Measurements from ENCODE around the gene FBP1. TPM values are rescaled to one million over a fixed set of nuclear protein-coding genes. Genes with fewer than 3 reads are reported as not detected.

The FBP1 gene
- total and polyA plus RNA-seq, 2 donors (not counting 3 experiments of a cell fraction or from before 2014, with no cell fraction given) = 2.5 to 3.8 TPM

GRCh38 chr9:94654165-94654894 is 15.0 kb upstream of the FBP1 start:
- Histone ChIP-seq H3K4me3 (replicated peaks in 1 of 3; ENCODE audit: insufficient read depth in 1 of 3, low read depth in 1 of 3, low read length in 3 of 3) (no peak overlapping the region), H3K9ac (replicated peaks; ENCODE audit: extremely low read depth, insufficient read depth, low read length) (no peak overlapping the region), H3K9me3 (replicated peaks; ENCODE audit: control insufficient read depth, insufficient read depth, low read length) (no peaks in the 10 kb centered on the region), H3K27me3 (ENCODE audit: control insufficient read depth in 2 of 2, insufficient read depth in 2 of 2, low read length in 2 of 2) (peaks cover 8 to 12% of the 10 kb centered on the region in 2 experiments), H3K9me1 (replicated peaks; ENCODE audit: control insufficient read depth, extremely low read depth, insufficient read depth, low read length) (no peaks in the 10 kb centered on the region), H3K79me2 (ENCODE audit: control insufficient read depth, insufficient read depth, low read length) (no peaks in the 10 kb centered on the region), H3K36me3 (ENCODE audit: control insufficient read depth in 2 of 2, extremely low read depth in 1 of 2, insufficient read depth in 2 of 2, low read length in 2 of 2) (no peaks in the 10 kb centered on the region), H4K20me1 (replicated peaks; ENCODE audit: control insufficient read depth, extremely low read depth, insufficient read depth, low read length) (no peaks in the 10 kb centered on the region), H2AFZ (ENCODE audit: low read depth, low read length) (no peak overlapping the region), H3K4me2 (ENCODE audit: insufficient read depth, low read length) (no peak overlapping the region), H3K4me1 (ENCODE audit: control insufficient read depth, extremely low read depth, insufficient read depth, low read length) (no peaks in the 10 kb centered on the region), H3K27ac (ENCODE audit: insufficient read depth, low read depth, low read length) (no peak overlapping the region)
- dilution Hi-C loops (cut with MboI; ENCODE audit: extremely low pct_ligation_motif_present, low sequenced_read_pairs) = loop anchor here (25.0 kb wide), 1 partner anchor 483 kb away; no protein-coding TSS in a partner anchor
- POLR2A ChIA-PET = no interaction called here
- intact Hi-C loops (cut with micrococcal nuclease) = no loop called here
- FAIRE-seq (no peak), DNase-seq (ENCODE audit: low read depth, low spot score) (no peak)
- no TSS peak for BruUV-seq (replicated peaks)
- CTCF ChIA-PET = interaction anchor here (0.8 kb wide), 1 partner anchor 14 kb away, joined by 3 read pairs; no protein-coding TSS in a partner anchor
- TF ChIP-seq POLR2AphosphoS5 (IDR thresholded peaks at IDR 0.05; ENCODE audit: insufficient read depth, low read depth, low read length) (no peak), POLR2A (IDR thresholded peaks at IDR 0.05; ENCODE audit: low read depth, low read length) (no peak), JUN (IDR thresholded peaks at IDR 0.05; ENCODE audit: borderline replicate concordance, insufficient read depth, insufficient read length, low read depth) (no peak), MAX (IDR thresholded peaks at IDR 0.05; ENCODE audit: insufficient read depth, insufficient read length) (no peak), CTCF (IDR thresholded peaks at IDR 0.05; ENCODE audit: extremely low read depth in 1 of 2, insufficient read depth in 1 of 2, low read depth in 1 of 2, low read length in 2 of 2) (no peak), MYC (IDR thresholded peaks at IDR 0.05; ENCODE audit: low read depth, low read length) (no peak), FOS (IDR thresholded peaks at IDR 0.05; ENCODE audit: borderline replicate concordance, insufficient read depth, low read length) (no peak), GATA2 (IDR thresholded peaks at IDR 0.05; ENCODE audit: insufficient read depth, insufficient read length, low read depth, low read length) (no peak), EZH2 (IDR thresholded peaks at IDR 0.05; ENCODE audit: borderline replicate concordance, low read depth, low read length, severe bottlenecking) (no peak)
